PC-3 (cell line): ENCODE measurements around the gene BCR. TPM values are rescaled to one million over a fixed set of nuclear protein-coding genes. Genes with fewer than 3 reads are reported as not detected.

Source experiments
- ATAC-seq: fragments of 200-7000 bp; cut with Tn5 transposase; 2 replicates; pipeline ENCODE4 v1.9.1; 2020; ENCODE audit warnings: mild to moderate bottlenecking, moderate library complexity
- BruUV-seq: library from RNA; stranded (reverse); fragments of 400-500 nt; replicated peaks from 2 replicates; lab custom pipeline; 2021; lab: Mats Ljungman, UMichigan
- CTCF ChIA-PET: fragments of 300-600 bp; sonication (Branson Sonifier 250); formaldehyde crosslinking; loops from one replicate; lab custom pipeline; 2022; ENCODE audit warnings: antibody characterized with exemption; lab: Charles Lee
- POLR2A ChIA-PET: fragments of 300-600 bp; sonication (Branson Sonifier 250); formaldehyde crosslinking; loops from one replicate; lab custom pipeline; 2022; ENCODE audit warnings: antibody characterized with exemption; ENCODE audit not compliant: unreplicated experiment; lab: Charles Lee
- DNase-seq: peaks from one replicate; pipeline ENCODE4 v3.0.0-alpha.2; 2015
- H2AFZ ChIP-seq: fragments of 300-600 bp; sonication (generic); 2 replicates; pipeline ENCODE4 v1.6.0; 2016; ENCODE audit warnings: antibody characterized with exemption, low read length
- H3F3A ChIP-seq: fragments of 300-600 bp; sonication (generic); one replicate; pipeline ENCODE4 v1.6.0; 2017; ENCODE audit warnings: antibody characterized with exemption, low read length, control low read depth, mild to moderate bottlenecking; ENCODE audit not compliant: unreplicated experiment
- H3K27ac ChIP-seq: fragments of 300-600 bp; sonication (generic); 2 replicates; pipeline ENCODE4 v1.5.1; 2016; ENCODE audit warnings: mild to moderate bottlenecking, low read length
- H3K27me3 ChIP-seq: fragments of 300-600 bp; sonication (generic); 2 replicates; pipeline ENCODE4 v1.6.1; 2016; ENCODE audit warnings: low read length, mixed read lengths
- H3K36me3 ChIP-seq: fragments of 300-600 bp; sonication (generic); 2 replicates; pipeline ENCODE4 v1.6.1; 2016; ENCODE audit warnings: low read depth, mixed run types, low read length, mixed read lengths
- H3K4me1 ChIP-seq: fragments of 300-600 bp; sonication (generic); 2 replicates; pipeline ENCODE4 v1.5.1; 2016; ENCODE audit warnings: low read length; ENCODE audit not compliant: insufficient read depth
- H3K4me2 ChIP-seq: fragments of 300-600 bp; sonication (generic); 2 replicates; pipeline ENCODE4 v1.6.0; 2016; ENCODE audit warnings: low read length
- H3K4me3 ChIP-seq: fragments of 300-600 bp; sonication (generic); 2 replicates; pipeline ENCODE4 v1.5.1; 2016; ENCODE audit warnings: mild to moderate bottlenecking, low read length, mixed read lengths
- H3K79me2 ChIP-seq: fragments of 300-600 bp; sonication (generic); 2 replicates; pipeline ENCODE4 v1.6.1; 2017; ENCODE audit warnings: low read length, mixed read lengths
- H3K9ac ChIP-seq: fragments of 300-600 bp; sonication (generic); 2 replicates; pipeline ENCODE4 v1.6.0; 2016; ENCODE audit warnings: mild to moderate bottlenecking, low read length
- H3K9me2 ChIP-seq: fragments of 300-600 bp; sonication (generic); replicated peaks from 2 replicates; pipeline ENCODE4 v1.6.1; 2016; ENCODE audit warnings: mixed run types, low read length, mixed read lengths
- H3K9me3 ChIP-seq: fragments of 300-600 bp; sonication (generic); 2 replicates; pipeline ENCODE4 v1.6.1; 2016; ENCODE audit warnings: low read length, mixed read lengths
- H4K20me1 ChIP-seq: fragments of 300-600 bp; sonication (generic); 2 replicates; pipeline ENCODE4 v1.6.1; 2016; ENCODE audit warnings: low read length, mixed read lengths
- EZH2 ChIP-seq: fragments of 300-600 bp; sonication (generic); IDR thresholded peaks from one replicate; pipeline ENCODE4 v1.6.1; 2017; ENCODE audit warnings: antibody characterized with exemption, mild to moderate bottlenecking, low read length; ENCODE audit not compliant: unreplicated experiment
- EZH2phosphoT487 ChIP-seq: fragments of 300-600 bp; sonication (generic); IDR thresholded peaks from 2 replicates; pipeline ENCODE4 v1.6.1; 2018; ENCODE audit warnings: mild to moderate bottlenecking, antibody characterized with exemption, low read length, borderline replicate concordance
- intact Hi-C: fragments of 100-400 bp; cut with micrococcal nuclease; formaldehyde crosslinking; loops from 2 replicates; pipeline ENCODE4 v1.9.0; 2023
- total RNA-seq: library from RNA; depleted of rRNA; stranded (reverse); fragments of >200 nt; gene quantifications from 2 replicates; pipeline ENCODE4 v1.2.3, GENCODE V29; 2014
- TF ChIP-seq, protein P1 (sequence below): fragments of 300-600 bp; sonication (generic); conservative IDR thresholded peaks from 2 replicates; pipeline ENCODE4 v1.5.1; 2017; ENCODE audit warnings: antibody characterized with exemption, low read depth, mild to moderate bottlenecking, low read length

Gene BCR
- total RNA-seq, 1 experiment from 2014 or later = 36.8 TPM

DNA sequence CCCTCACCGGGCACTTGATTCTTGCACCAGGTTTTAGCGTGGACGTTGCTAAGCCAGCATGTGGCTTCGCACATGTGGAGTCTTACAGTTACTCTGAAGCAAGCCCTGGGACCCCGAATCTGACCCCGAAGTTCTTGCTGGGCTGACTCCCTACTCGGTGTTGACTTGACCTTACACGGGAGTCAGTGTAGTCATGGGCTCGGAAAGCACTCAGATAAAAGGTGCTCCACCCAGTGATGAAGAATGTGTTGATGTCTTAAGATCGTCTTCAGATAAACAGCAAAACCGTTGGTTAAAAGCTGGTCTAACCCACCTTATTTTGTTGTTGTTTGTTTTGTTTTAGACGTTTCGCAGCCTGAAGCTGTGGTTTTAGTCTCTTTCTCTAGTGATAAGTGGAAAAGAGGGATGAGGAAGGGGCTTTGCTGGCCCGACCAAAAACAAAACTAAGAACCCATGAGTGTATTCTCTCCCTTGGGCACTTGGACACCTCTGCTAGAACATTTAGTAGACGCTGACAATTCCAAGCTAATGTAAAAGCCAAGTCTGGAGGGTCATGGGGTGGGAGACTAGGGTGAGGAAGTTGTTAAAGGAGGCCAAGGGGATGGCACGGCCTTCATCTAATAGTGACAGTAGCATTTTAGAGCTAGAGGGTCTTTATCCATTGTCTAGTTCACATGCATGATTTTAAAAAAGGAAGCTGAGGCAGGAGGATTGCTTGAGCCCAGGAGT lies 69.9 kb downstream of the BCR start:
- Histone ChIP-seq H3K79me2 (peaks cover 53% of the 10 kb centered on the region), H3K9me2 (no peaks in the 10 kb centered on the region), H3K4me3 (no peak overlapping the region), H4K20me1 (peaks cover 4% of the 10 kb centered on the region; the same call in 1 of the 2 replicates), H3K9me3 (no peaks in the 10 kb centered on the region), H3K27ac (no peak overlapping the region), H2AFZ (no peak overlapping the region), H3K36me3 (no peaks in the 10 kb centered on the region), H3K27me3 (no peaks in the 10 kb centered on the region), H3K9ac (no peak overlapping the region), H3K4me2 (no peak overlapping the region), H3F3A (no peaks in the 10 kb centered on the region), H3K4me1 (peaks cover 18% of the 10 kb centered on the region)
- ChIA-PET POLR2A (no interaction called here), CTCF (no interaction called here)
- ATAC-seq = no peak
- intact Hi-C loops = no loop called here
- no TSS peak for BruUV-seq
- DNase-seq = no peak
- TF ChIP-seq EZH2phosphoT487 (no peak), EZH2 (no peak)
- TF ChIP-seq, protein P1, sequence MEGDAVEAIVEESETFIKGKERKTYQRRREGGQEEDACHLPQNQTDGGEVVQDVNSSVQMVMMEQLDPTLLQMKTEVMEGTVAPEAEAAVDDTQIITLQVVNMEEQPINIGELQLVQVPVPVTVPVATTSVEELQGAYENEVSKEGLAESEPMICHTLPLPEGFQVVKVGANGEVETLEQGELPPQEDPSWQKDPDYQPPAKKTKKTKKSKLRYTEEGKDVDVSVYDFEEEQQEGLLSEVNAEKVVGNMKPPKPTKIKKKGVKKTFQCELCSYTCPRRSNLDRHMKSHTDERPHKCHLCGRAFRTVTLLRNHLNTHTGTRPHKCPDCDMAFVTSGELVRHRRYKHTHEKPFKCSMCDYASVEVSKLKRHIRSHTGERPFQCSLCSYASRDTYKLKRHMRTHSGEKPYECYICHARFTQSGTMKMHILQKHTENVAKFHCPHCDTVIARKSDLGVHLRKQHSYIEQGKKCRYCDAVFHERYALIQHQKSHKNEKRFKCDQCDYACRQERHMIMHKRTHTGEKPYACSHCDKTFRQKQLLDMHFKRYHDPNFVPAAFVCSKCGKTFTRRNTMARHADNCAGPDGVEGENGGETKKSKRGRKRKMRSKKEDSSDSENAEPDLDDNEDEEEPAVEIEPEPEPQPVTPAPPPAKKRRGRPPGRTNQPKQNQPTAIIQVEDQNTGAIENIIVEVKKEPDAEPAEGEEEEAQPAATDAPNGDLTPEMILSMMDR = no peak

DNA sequence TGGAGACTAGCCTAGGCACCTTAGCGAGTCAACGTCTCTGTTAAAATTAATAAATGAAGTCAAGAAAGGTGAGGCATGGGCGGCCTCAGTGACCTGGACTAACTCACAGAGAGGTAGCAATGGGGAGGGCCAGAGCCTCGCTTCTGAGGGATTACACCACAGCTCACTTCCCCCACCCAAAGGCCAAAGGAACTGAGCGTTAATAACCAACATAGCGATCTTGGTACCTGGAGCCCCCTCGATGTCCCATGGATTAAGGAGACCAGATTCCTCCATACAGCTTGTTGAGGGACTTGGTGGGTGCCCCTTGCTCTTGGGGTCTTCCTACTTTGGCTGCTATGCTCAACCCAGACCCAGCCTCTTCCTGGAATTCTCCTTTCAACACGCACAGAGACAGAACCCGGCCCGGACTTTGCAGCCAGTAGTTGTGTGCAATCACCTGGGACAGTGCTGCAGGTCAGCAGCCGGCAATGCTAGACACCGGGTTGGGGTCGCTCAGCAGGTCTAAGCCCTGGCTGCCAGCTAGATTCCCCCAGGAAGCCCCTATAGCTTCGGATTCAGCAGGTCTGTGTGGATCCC lies 70.6 kb downstream of the BCR start:
- POLR2A ChIA-PET = no interaction called here
- no peak overlapping the region for H3K4me3 ChIP-seq
- no peaks in the 10 kb centered on the region for H3F3A ChIP-seq
- H3K27me3 ChIP-seq = no peaks in the 10 kb centered on the region
- no peaks in the 10 kb centered on the region for H3K9me3 ChIP-seq
- H3K4me1 ChIP-seq = peaks cover 18% of the 10 kb centered on the region
- no peaks in the 10 kb centered on the region for H3K36me3 ChIP-seq
- H3K27ac ChIP-seq = no peak overlapping the region
- no TSS peak for BruUV-seq
- intact Hi-C loops = no loop called here
- CTCF ChIA-PET = interaction anchor here (0.6 kb wide), 1 partner anchor 79 kb away, joined by 10 read pairs; no protein-coding TSS in a partner anchor
- H3K79me2 ChIP-seq = peaks cover 51% of the 10 kb centered on the region
- no peak for ATAC-seq
- TF ChIP-seq, protein P1 = no peak
- TF ChIP-seq EZH2 = no peak
- TF ChIP-seq EZH2phosphoT487 = no peak
- H3K9ac ChIP-seq = no peak overlapping the region
- no peaks in the 10 kb centered on the region for H3K9me2 ChIP-seq
- DNase-seq = no peak
- H3K4me2 ChIP-seq = no peak overlapping the region
- peaks cover 4% of the 10 kb centered on the region; the same call in 1 of the 2 replicates for H4K20me1 ChIP-seq
- H2AFZ ChIP-seq = no peak overlapping the region
